T-helper 1 cell treated with Interleukin-12 subunit alpha and Interleukin-12 subunit beta and Interleukin-4 antibody, amounts not matched to agents 30 μg/mL and 1 μg/mL, for 36 hours (primary cell): ENCODE measurements around the gene COL8A2.

Experiments used
- H3K27ac Mint-ChIP-seq: one replicate; pipeline ENCODE4 v1.8.0; 2021; ENCODE audit warnings: mild to moderate bottlenecking, mixed read lengths
- H3K27me3 Mint-ChIP-seq: one replicate; pipeline ENCODE4 v1.8.0; 2021; ENCODE audit warnings: low read depth, mixed read lengths
- H3K36me3 Mint-ChIP-seq: one replicate; pipeline ENCODE4 v1.8.0; 2021; ENCODE audit warnings: low read depth, mixed read lengths
- H3K4me1 Mint-ChIP-seq: one replicate; pipeline ENCODE4 v1.8.0; 2021; ENCODE audit warnings: low read depth, mixed read lengths
- H3K4me3 Mint-ChIP-seq: one replicate; pipeline ENCODE4 v1.8.0; 2021; ENCODE audit warnings: mild to moderate bottlenecking, moderate library complexity, mixed read lengths
- H3K9me3 Mint-ChIP-seq: one replicate; pipeline ENCODE4 v1.8.0; 2021; ENCODE audit warnings: mixed read lengths

COL8A2 gene

GRCh38 chr1:36153476-36153875 is 28.5 kb upstream of the COL8A2 start:
- Mint-ChIP-seq H3K4me1 (peaks cover 56% of the 10 kb centered on the region), H3K27ac (peak overlapping the region; percentile 84), H3K36me3 (peaks cover 13% of the 10 kb centered on the region), H3K4me3 (no peak overlapping the region), H3K27me3 (no peaks in the 10 kb centered on the region), H3K9me3 (no peaks in the 10 kb centered on the region)

- H3K9me3 Mint-ChIP-seq, result no peaks in the 10 kb centered on the region
- peaks cover 3% of the 10 kb centered on the region for H3K36me3 Mint-ChIP-seq
- H3K4me1 Mint-ChIP-seq, result peaks cover 56% of the 10 kb centered on the region
- H3K27me3 Mint-ChIP-seq, result no peaks in the 10 kb centered on the region
- peak overlapping the region; percentile 67 for H3K4me3 Mint-ChIP-seq
- peak overlapping the region; percentile 80 for H3K27ac Mint-ChIP-seq
Observed at GRCh38 chr1:36151845-36152203, 26.8 kb upstream of the COL8A2 start.

GRCh38 chr1:36151134-36151844 is 26.3 kb upstream of the COL8A2 start:
- Mint-ChIP-seq H3K36me3 (peaks cover 4% of the 10 kb centered on the region), H3K27ac (peak overlapping the region; percentile 99), H3K9me3 (no peaks in the 10 kb centered on the region), H3K4me3 (peak overlapping the region; percentile 67), H3K27me3 (no peaks in the 10 kb centered on the region), H3K4me1 (peaks cover 56% of the 10 kb centered on the region)

GRCh38 chr1:36150296-36151133 is 25.5 kb upstream of the COL8A2 start:
- H3K9me3 Mint-ChIP-seq, result no peaks in the 10 kb centered on the region
- peaks cover 56% of the 10 kb centered on the region for H3K4me1 Mint-ChIP-seq
- peak overlapping the region; percentile 99 for H3K27ac Mint-ChIP-seq
- H3K36me3 Mint-ChIP-seq, result peaks cover 4% of the 10 kb centered on the region
- H3K4me3 Mint-ChIP-seq, result peak overlapping the region; percentile 95
- no peaks in the 10 kb centered on the region for H3K27me3 Mint-ChIP-seq

GRCh38 chr1:36149973-36150295 is 24.9 kb upstream of the COL8A2 start:
- Mint-ChIP-seq H3K4me1 (peaks cover 59% of the 10 kb centered on the region), H3K9me3 (no peaks in the 10 kb centered on the region), H3K27me3 (no peaks in the 10 kb centered on the region), H3K36me3 (peaks cover 4% of the 10 kb centered on the region), H3K4me3 (peak overlapping the region; percentile 95), H3K27ac (peak overlapping the region; percentile 99)

- no peaks in the 10 kb centered on the region for H3K9me3 Mint-ChIP-seq
- H3K4me3 Mint-ChIP-seq, result peak within 1 kb of the TSS; percentile 95
- peak within 1 kb of the TSS; percentile 99 for H3K27ac Mint-ChIP-seq
- H3K27me3 Mint-ChIP-seq, result no peaks in the 10 kb centered on the region
- H3K36me3 Mint-ChIP-seq, result peaks cover 4% of the 10 kb centered on the region
- H3K4me1 Mint-ChIP-seq, result peaks cover 55% of the 10 kb centered on the region
Observed at GRCh38 chr1:36149237-36149972, 24.4 kb upstream of the COL8A2 start, which contains the start of gene TRAPPC3. TRAPPC3 (minus strand) TSS chr1:36149486; CDS start chr1:36149378, 108 bp downstream.

GRCh38 chr1:36148821-36149236 is 23.8 kb upstream of the COL8A2 start:
- peaks cover 4% of the 10 kb centered on the region for H3K36me3 Mint-ChIP-seq
- H3K27me3 Mint-ChIP-seq, result no peaks in the 10 kb centered on the region
- peak overlapping the region; percentile 95 for H3K4me3 Mint-ChIP-seq
- H3K9me3 Mint-ChIP-seq, result no peaks in the 10 kb centered on the region
- peak overlapping the region; percentile 99 for H3K27ac Mint-ChIP-seq
- peaks cover 51% of the 10 kb centered on the region for H3K4me1 Mint-ChIP-seq

GRCh38 chr1:36144413-36144812 is 19.4 kb upstream of the COL8A2 start:
- no peak overlapping the region for H3K27ac Mint-ChIP-seq
- H3K4me3 Mint-ChIP-seq, result no peak overlapping the region
- H3K9me3 Mint-ChIP-seq, result no peaks in the 10 kb centered on the region
- peaks cover 21% of the 10 kb centered on the region for H3K4me1 Mint-ChIP-seq
- peaks cover 14% of the 10 kb centered on the region for H3K36me3 Mint-ChIP-seq
- H3K27me3 Mint-ChIP-seq, result no peaks in the 10 kb centered on the region

- H3K27me3 Mint-ChIP-seq, result no peaks in the 10 kb centered on the region
- peaks cover 15% of the 10 kb centered on the region for H3K36me3 Mint-ChIP-seq
- no peak overlapping the region for H3K4me3 Mint-ChIP-seq
- H3K4me1 Mint-ChIP-seq, result peaks cover 19% of the 10 kb centered on the region
- H3K27ac Mint-ChIP-seq, result no peak overlapping the region
- no peaks in the 10 kb centered on the region for H3K9me3 Mint-ChIP-seq
Observed at GRCh38 chr1:36143424-36143823, 18.4 kb upstream of the COL8A2 start.

- Mint-ChIP-seq H3K9me3 (no peaks in the 10 kb centered on the region), H3K27ac (no peak overlapping the region), H3K4me3 (no peak overlapping the region)
Observed at GRCh38 chr1:36142121-36142520, 17.1 kb upstream of the COL8A2 start.

GRCh38 chr1:36139521-36139920 is 14.5 kb upstream of the COL8A2 start:
- Mint-ChIP-seq H3K27me3 (no peaks in the 10 kb centered on the region), H3K36me3 (peaks cover 17% of the 10 kb centered on the region), H3K4me3 (no peak overlapping the region), H3K9me3 (no peaks in the 10 kb centered on the region), H3K4me1 (peaks cover 8% of the 10 kb centered on the region), H3K27ac (no peak overlapping the region)

More at GRCh38 chr1:36142121-36142520, 17.1 kb upstream of the COL8A2 start:
- Mint-ChIP-seq H3K4me1 (peaks cover 12% of the 10 kb centered on the region), H3K36me3 (peaks cover 17% of the 10 kb centered on the region), H3K27me3 (no peaks in the 10 kb centered on the region)

- Mint-ChIP-seq H3K27ac (no peak overlapping the region), H3K4me1 (peaks cover 7% of the 10 kb centered on the region)
Observed at GRCh38 chr1:36137776-36138175, 12.8 kb upstream of the COL8A2 start.

GRCh38 chr1:36137226-36137625 is 12.2 kb upstream of the COL8A2 start:
- Mint-ChIP-seq H3K4me3 (no peak overlapping the region), H3K9me3 (no peaks in the 10 kb centered on the region), H3K27me3 (no peaks in the 10 kb centered on the region), H3K36me3 (peaks cover 17% of the 10 kb centered on the region), H3K27ac (no peak overlapping the region), H3K4me1 (peaks cover 7% of the 10 kb centered on the region)

More at GRCh38 chr1:36137776-36138175, 12.8 kb upstream of the COL8A2 start:
- Mint-ChIP-seq H3K9me3 (no peaks in the 10 kb centered on the region), H3K4me3 (no peak overlapping the region), H3K36me3 (peaks cover 17% of the 10 kb centered on the region), H3K27me3 (no peaks in the 10 kb centered on the region)

GRCh38 chr1:36136535-36136934 is 11.5 kb upstream of the COL8A2 start:
- Mint-ChIP-seq H3K27ac (no peak overlapping the region), H3K4me1 (peaks cover 5% of the 10 kb centered on the region), H3K9me3 (no peaks in the 10 kb centered on the region), H3K27me3 (no peaks in the 10 kb centered on the region), H3K4me3 (no peak overlapping the region), H3K36me3 (peaks cover 15% of the 10 kb centered on the region)
